Heart left ventricle (tissue), 16 donors: ENCODE results near the gene ZBTB25. TPM values are rescaled to one million over a fixed set of nuclear protein-coding genes. Genes with fewer than 3 reads are reported as not detected.

Experiments
- ATAC-seq, 4 donors: fragments of 200-7000 bp; cut with Tn5 transposase; one replicate each; pipeline ENCODE4 v1.9.1; 2020 to 2022; ENCODE audit warnings: moderate library complexity in 4 of 4, mild to moderate bottlenecking in 3 of 4, moderate number of reproducible peaks in 1 of 4
- DNase-seq, 5 donors: peaks; one replicate each; pipeline ENCODE4 v3.0.0-alpha.2; 2020
- H3K27ac ChIP-seq, 12 donors: fragments of 200-600 bp; sonication (generic) in 4 of 12; one replicate each; pipeline versions ENCODE4 v1.5.0 to v1.8.0; 2016 to 2022; ENCODE audit warnings: mild to moderate bottlenecking in 2 of 12
- H3K27me3 ChIP-seq, 9 donors: fragments of 200-600 bp; sonication (generic) in 2 of 9; one replicate each; pipeline versions ENCODE4 v1.5.1 to v1.8.0; 2016 to 2022; ENCODE audit warnings: mild to moderate bottlenecking in 3 of 9
- H3K36me3 ChIP-seq, 9 donors: fragments of 200-600 bp; sonication (generic) in 2 of 9; one replicate each; pipeline versions ENCODE4 v1.5.0 to v1.8.0; 2018 to 2022; ENCODE audit warnings: mild to moderate bottlenecking in 2 of 9
- H3K4me1 ChIP-seq, 12 donors: fragments of 200-600 bp; sonication (generic) in 4 of 12; one replicate each; pipeline versions ENCODE4 v1.5.0 to v1.8.0; 2016 to 2022; ENCODE audit warnings: mild to moderate bottlenecking in 3 of 12
- H3K4me3 ChIP-seq, 12 donors: fragments of 200-600 bp; sonication (generic) in 4 of 12; one replicate each; pipeline versions ENCODE4 v1.5.0 to v1.8.0; 2017 to 2022; ENCODE audit warnings: mild to moderate bottlenecking in 9 of 12, moderate library complexity in 4 of 12
- H3K9me3 ChIP-seq, 12 donors: fragments of 200-600 bp; sonication (generic) in 4 of 12; one replicate each; pipeline versions ENCODE4 v1.5.0 to v1.8.0; 2016 to 2022; ENCODE audit warnings: mild to moderate bottlenecking in 1 of 12
- CTCF ChIP-seq, 12 donors: fragments of 200-600 bp; sonication (generic) in 4 of 12; IDR thresholded peaks; one replicate each; pipeline versions ENCODE4 v1.5.0 to v1.8.0; 2018 to 2022; ENCODE audit warnings: antibody characterized with exemption in 12 of 12, mild to moderate bottlenecking in 5 of 12
- POLR2A ChIP-seq, 2 donors: fragments of 450-650 bp; IDR thresholded peaks; one replicate each; pipeline ENCODE4 v1.6.1; 2017; ENCODE audit warnings: antibody characterized with exemption in 2 of 2, mild to moderate bottlenecking in 2 of 2, moderate library complexity in 2 of 2
- WGBS, 4 donors: extraction: QIAGEN DNeasy Blood & Tissue Kit in 2 of 4; methylation state at CpG; one replicate each; pipeline versions ENCODE4 v1.1.5 to v1.1.7; 2013 to 2018; 5-methylcytosine and 5-hydroxymethylcytosine counted together
- intact Hi-C, 10 donors: fragments of 100-400 bp; cut with DNase I; formaldehyde crosslinking; loops; one replicate each; pipeline versions ENCODE4 v1.11.1 to v1.14.2; 2022
- polyA plus RNA-seq, 2 donors: library from polyadenylated mRNA; stranded (reverse); fragments of 200-250 nt; gene quantifications; one replicate each; pipeline ENCODE4 v1.2.3, GENCODE V29; 2013
- total RNA-seq, 9 donors: library from RNA; depleted of rRNA in 2 of 9; stranded (reverse); fragments of >200 nt in 2 of 9; fragmentation: NEBNext Ultra II Directional in 3 of 9; extraction: Animal tissue kit (Norgen Biotek cat#: 25700) in 3 of 9; gene quantifications; one replicate each; pipeline versions ENCODE4 v1.1.0 to v1.2.4, GENCODE V29; 2016 to 2023
- donor health status: ischemic (EF 13 %, LVEDD 7.1; RV severe dilation, severe dysfunction).
- donor health status: healthy with polysubstance abuse.
- donor health status: DM: no; HTN: yes; CAD: no.
- donor health status: DM: no; HTN: no; CAD: no.
- donor health status: ischemic (EF 25% LVEDD 6.9; RV normal size, moderate dysfunction).
- donor health status: ischemic (EF 25% LVEDD 5.7; RV mildly dilated, moderate dysfunction).
- donor health status: healthy.
- donor health status: DM: yes; HTN: yes; CAD: no.
- donor health status: ischemic (EF 35%, LVEDD 5.7; RV mildly dilated, moderate dysfunction).
- donor health status: nonischemic (EF 11% LVEDD 7.7; RV severe dilation, severe dysfunction).
- donor health status: DM: yes; HTN: yes; CAD: no.
- donor health status: PGD.
- donor health status: ischemic (EF 29% LVEDD 5.4; RV normal size, mild dysfunction).
- donor health status: nonischemic (EF 23%, LVEDD 6.1; RV moderate dilation, normal function).

ZBTB25 gene
- total and polyA plus RNA-seq, 11 donors = 4.0 to 28.0 (median 18.2) TPM

DNA sequence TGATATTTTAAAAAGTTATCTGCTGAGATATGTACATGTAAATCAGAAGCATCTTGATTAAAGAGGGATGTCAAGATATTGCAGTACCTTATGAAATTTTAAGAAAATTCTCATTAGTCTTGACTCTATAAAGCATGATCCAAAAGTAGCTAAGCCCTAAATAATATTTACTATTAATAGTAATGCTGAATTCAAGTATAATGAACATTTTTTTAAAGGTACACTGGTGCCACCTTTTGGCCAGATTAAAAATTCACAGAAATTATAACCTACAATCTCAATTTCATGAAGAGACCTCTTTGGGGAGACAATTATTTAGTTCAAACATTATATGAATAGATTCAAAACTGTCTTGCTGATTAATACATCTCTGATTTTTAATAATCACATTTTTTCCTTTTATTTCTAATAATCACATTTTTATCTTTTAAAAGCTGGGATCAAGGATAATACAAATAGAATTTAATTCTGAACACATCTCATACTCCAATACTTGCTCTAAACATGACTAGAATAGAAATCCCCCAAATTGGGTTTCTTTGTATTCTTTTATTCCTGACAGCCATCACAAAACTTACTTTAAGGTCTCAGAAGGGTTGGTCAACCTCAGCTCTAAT is 24.9 kb downstream of the ZBTB25 start:
- DNase-seq (no peak), ATAC-seq (no peak)
- H3K4me1 ChIP-seq = peaks cover 0 to 4% (median 0%) of the 10 kb centered on the region in 12 donors
- H3K27me3 ChIP-seq = no peaks in the 10 kb centered on the region
- no peak overlapping the region for H3K27ac ChIP-seq
- intact Hi-C loops = loop anchor here in 9 of 10 donors (2.0 to 10.0 kb wide), 8 partner anchors 46 to 141 kb away; no protein-coding TSS in a partner anchor
- TF ChIP-seq POLR2A (IDR thresholded peaks at IDR 0.05) (no peak), CTCF (IDR thresholded peaks at IDR 0.05) (peak in 10 of 12 donors; percentile 15 to 64 (median 48))
- H3K9me3 ChIP-seq = no peaks in the 10 kb centered on the region
- H3K36me3 ChIP-seq = peaks cover 0 to 37% (median 3%) of the 10 kb centered on the region in 9 donors
- H3K4me3 ChIP-seq = no peak overlapping the region

- Histone ChIP-seq H3K4me1 (peaks cover 0 to 10% (median 0%) of the 10 kb centered on the region in 12 donors), H3K27ac (no peak overlapping the region), H3K9me3 (no peaks in the 10 kb centered on the region), H3K27me3 (no peaks in the 10 kb centered on the region), H3K4me3 (no peak overlapping the region), H3K36me3 (peaks cover 0 to 19% (median 0%) of the 10 kb centered on the region in 9 donors)
- 94 to 96% (median 95%) methylated on average over 8 of the region's 8 CpGs for WGBS, 4 donors
- no peak for ATAC-seq
- intact Hi-C loops = loop anchor here in 9 of 10 donors (5.0 to 10.0 kb wide), 6 partner anchors 44 to 139 kb away; no protein-coding TSS in a partner anchor
- DNase-seq = no peak
- TF ChIP-seq POLR2A (IDR thresholded peaks at IDR 0.05) (no peak), CTCF (IDR thresholded peaks at IDR 0.05) (no peak)
Measured at GRCh38 chr14:64476438-64476837, 27.2 kb downstream of the ZBTB25 start.

- no peaks in the 10 kb centered on the region for H3K27me3 ChIP-seq
- 88 to 92% (median 89%) methylated on average over 8 of the region's 8 CpGs for WGBS, 4 donors
- no peak for TF ChIP-seq CTCF (IDR thresholded peaks at IDR 0.05)
- no peak for TF ChIP-seq POLR2A (IDR thresholded peaks at IDR 0.05)
- DNase-seq (no peak), ATAC-seq (no peak)
- peaks cover 0 to 10% (median 0%) of the 10 kb centered on the region in 12 donors for H3K4me1 ChIP-seq
- H3K4me3 ChIP-seq = no peak overlapping the region
- H3K36me3 ChIP-seq = peaks cover 0 to 13% (median 0%) of the 10 kb centered on the region in 9 donors
- no peak overlapping the region for H3K27ac ChIP-seq
- intact Hi-C loops = loop anchor here in 9 of 10 donors (5.0 to 10.0 kb wide), 6 partner anchors 43 to 138 kb away; no protein-coding TSS in a partner anchor
- no peaks in the 10 kb centered on the region for H3K9me3 ChIP-seq
Measured at GRCh38 chr14:64475585-64476273, 27.9 kb downstream of the ZBTB25 start.

- 79 to 96% (median 88%) methylated on average over 4 of the region's 4 CpGs for WGBS, 4 donors
- peaks cover 0 to 9% (median 0%) of the 10 kb centered on the region in 9 donors for H3K36me3 ChIP-seq
Measured at GRCh38 chr14:64474698-64475097, 28.9 kb downstream of the ZBTB25 start.

More at GRCh38 chr14:64474698-64475097, 28.9 kb downstream of the ZBTB25 start:
- intact Hi-C loops = loop anchor here in 9 of 10 donors (5.0 to 10.0 kb wide), 6 partner anchors 42 to 137 kb away; no protein-coding TSS in a partner anchor
- ATAC-seq (no peak), DNase-seq (no peak)
- Histone ChIP-seq H3K4me3 (no peak overlapping the region), H3K27ac (no peak overlapping the region), H3K4me1 (peaks cover 0 to 10% (median 0%) of the 10 kb centered on the region in 12 donors), H3K9me3 (no peaks in the 10 kb centered on the region), H3K27me3 (no peaks in the 10 kb centered on the region)
- TF ChIP-seq CTCF (IDR thresholded peaks at IDR 0.05) (no peak), POLR2A (IDR thresholded peaks at IDR 0.05) (no peak)
